GM19023 (cell line): ENCODE data around the gene TUBGCP4.
A peak's percentile ranks its signal among the peaks of the same experiment; 100 is the strongest.
"Not testable (repeated sequence)": the region's sequence is repeated elsewhere in the genome, so short reads cannot be mapped to it uniquely, and the experiment has no call there.

Experiments
- ATAC-seq: cut with Tn5 transposase; IDR thresholded peaks from one replicate; pipeline ENCODE4 v1.9.1; 2021; ENCODE audit warnings: mild to moderate bottlenecking, moderate library complexity; ENCODE audit not compliant: unreplicated experiment

Gene TUBGCP4, protein sequence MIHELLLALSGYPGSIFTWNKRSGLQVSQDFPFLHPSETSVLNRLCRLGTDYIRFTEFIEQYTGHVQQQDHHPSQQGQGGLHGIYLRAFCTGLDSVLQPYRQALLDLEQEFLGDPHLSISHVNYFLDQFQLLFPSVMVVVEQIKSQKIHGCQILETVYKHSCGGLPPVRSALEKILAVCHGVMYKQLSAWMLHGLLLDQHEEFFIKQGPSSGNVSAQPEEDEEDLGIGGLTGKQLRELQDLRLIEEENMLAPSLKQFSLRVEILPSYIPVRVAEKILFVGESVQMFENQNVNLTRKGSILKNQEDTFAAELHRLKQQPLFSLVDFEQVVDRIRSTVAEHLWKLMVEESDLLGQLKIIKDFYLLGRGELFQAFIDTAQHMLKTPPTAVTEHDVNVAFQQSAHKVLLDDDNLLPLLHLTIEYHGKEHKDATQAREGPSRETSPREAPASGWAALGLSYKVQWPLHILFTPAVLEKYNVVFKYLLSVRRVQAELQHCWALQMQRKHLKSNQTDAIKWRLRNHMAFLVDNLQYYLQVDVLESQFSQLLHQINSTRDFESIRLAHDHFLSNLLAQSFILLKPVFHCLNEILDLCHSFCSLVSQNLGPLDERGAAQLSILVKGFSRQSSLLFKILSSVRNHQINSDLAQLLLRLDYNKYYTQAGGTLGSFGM

GRCh38 chr15:43370975-43371974 is at the start of gene TUBGCP4, which contains the start of gene ZSCAN29:
Gene TUBGCP4 (plus strand): TSS chr15:43371101. CDS start chr15:43371355, 254 bp downstream.
Gene ZSCAN29 (minus strand): TSS chr15:43371043. CDS start chr15:43369913, 1,130 bp downstream.
- peak; percentile 84 for ATAC-seq

GRCh38 chr15:43325039-43325684 is 45.7 kb upstream of the TUBGCP4 start:
- no peak for ATAC-seq

DNA sequence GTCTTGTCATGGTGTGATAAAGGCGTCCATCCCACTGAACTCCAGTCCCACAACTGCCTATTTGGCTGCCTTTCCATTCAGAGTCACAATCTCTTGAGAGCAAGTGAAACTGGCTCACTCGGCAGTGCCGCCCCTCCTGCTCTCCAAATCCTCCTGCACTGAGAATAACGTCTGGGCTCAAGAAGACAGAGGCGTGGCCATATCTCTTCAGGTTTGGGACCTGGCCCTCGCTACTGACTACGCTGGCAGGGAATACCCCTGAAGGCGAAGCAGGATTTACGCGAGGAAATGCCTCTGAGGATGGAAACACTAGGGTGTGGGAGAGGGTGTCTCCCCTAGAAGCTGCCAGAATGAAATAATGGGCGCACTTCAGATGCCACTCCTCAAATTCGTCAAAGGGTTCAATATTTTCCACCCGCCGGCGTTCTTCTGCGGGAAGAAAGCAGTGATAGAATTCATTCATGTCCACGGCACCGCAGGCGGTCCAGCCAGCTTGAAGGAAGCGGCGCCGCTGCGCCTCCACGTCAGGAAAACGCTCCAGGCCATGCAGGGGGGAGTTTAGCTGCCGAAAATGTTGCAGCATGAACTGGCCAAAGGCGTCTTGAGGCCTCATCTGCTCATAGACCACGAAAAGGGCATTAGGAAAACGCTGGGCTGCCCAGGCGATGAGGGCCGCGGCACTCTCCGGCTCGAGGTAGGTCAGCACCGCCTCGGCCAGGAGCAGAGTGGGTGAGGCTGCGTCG is 41.5 kb upstream of the TUBGCP4 start:
- ATAC-seq: no peak

GRCh38 chr15:43329960-43330779 is 40.7 kb upstream of the TUBGCP4 start, which contains the start of gene LCMT2:
Gene LCMT2 (minus strand): TSS chr15:43330573. CDS start chr15:43330489, 84 bp downstream.
- peak; percentile 93 for ATAC-seq

- ATAC-seq: peak; percentile 12
Measured at GRCh38 chr15:43330780-43331087, 40.2 kb upstream of the TUBGCP4 start.

DNA sequence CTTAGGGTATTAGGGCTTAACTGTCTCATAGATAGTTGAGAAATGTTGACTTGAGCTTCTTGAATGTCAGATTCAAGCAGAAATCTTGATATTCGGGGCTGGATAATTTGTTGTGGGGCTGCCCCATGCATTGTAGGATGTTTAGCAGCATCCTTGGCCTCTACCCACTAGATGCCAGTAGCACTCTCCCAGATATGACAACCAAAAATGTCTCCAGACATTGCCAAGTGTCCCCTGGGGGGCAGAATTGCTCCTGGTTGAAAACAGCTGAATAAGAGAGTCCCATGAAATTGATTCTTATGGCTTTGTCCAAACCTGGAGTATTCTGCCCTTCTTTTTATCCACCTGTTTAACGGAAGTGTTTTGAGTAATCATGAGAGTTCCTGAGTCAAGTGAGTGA is 24.6 kb upstream of the TUBGCP4 start:
- ATAC-seq: no peak

- no peak for ATAC-seq
Measured at GRCh38 chr15:43347114-43347513, 23.8 kb upstream of the TUBGCP4 start.

DNA sequence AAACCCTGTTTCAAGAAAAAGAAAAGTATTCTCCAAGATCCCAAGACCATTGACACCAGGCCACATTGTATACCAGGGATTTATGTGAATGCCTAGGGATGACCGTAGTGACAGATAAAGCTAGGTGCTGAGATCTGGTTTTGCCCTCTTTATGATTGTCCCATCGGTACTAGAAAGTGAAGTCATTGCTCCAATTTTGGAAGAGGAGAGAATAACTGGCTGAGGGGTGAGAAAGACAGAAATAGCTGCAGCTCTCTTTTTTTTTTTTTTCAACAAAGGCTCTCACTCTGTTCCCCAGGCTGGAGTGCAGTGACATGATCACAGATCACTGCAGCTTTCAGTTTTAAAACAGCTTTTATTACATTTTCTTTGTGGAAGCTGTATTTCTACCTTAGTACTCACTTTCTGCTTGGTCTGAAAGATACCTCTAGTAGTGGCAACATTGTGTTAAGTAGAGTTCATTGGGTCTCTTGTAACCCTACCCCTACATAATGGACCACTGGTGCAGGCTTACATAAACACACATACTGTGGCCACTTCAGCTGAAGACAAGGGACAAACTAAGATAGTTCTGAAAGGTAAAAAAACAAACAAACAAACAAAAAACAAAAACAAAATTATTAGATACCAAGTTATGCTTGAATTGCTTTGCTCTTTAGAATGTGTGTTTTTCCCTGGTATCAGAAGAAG is 18.1 kb upstream of the TUBGCP4 start:
- ATAC-seq: no peak

DNA sequence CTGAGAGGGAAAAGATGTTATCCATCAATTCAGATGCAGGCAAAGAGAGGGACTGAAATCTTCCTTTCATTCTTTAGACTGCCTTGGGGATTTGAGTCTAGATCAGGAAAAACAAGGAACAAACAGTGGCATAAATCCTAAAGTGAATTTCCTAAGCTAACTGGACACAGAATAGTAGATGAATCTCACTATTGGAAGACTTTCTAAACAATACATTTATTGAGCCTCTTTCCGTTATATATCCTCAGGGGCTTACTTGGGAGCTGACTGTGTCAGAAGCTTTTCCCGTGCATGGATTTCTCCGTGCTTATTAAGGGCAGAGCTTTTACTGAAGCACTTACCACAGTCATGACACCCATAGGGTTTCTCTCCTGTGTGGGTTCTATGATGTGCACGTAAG is 10.1 kb upstream of the TUBGCP4 start:
- no peak for ATAC-seq

GRCh38 chr15:43361313-43361903 is 9.5 kb upstream of the TUBGCP4 start:
- ATAC-seq: no peak

DNA sequence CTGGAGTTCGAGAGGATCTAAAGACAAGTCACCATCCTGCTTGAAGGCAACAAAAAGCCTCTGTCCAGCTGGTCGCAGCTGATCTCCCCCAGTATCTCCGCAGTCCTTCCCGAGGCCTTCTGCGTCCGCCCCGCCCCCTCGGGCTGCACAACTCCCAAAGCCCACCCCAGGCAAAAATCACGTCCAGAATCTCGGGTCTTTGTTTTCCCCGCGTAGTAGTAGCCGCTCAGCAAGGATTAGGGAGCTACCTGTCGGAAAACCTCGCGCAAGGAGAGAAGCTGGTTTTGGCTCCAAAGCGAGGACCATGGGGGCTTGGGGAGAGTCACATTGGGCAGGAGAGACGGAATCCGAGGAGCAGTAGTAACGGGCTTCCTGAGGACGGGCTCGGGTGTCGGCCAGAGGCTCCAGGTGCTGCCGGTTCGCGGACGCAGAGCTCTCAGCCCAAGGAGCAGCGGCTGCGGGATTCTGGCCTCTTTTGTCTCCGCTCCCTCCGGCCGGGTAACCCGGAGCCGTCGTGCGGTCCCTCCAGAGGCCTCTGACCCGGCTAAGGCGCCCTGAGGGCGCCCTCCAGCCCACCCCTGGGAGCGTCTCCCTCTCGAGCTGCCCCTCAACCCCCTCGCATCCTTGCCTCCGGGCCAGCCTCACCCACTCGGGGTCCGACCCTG is 459 bp upstream of the TUBGCP4 start:
- peak; percentile 50 for ATAC-seq

DNA sequence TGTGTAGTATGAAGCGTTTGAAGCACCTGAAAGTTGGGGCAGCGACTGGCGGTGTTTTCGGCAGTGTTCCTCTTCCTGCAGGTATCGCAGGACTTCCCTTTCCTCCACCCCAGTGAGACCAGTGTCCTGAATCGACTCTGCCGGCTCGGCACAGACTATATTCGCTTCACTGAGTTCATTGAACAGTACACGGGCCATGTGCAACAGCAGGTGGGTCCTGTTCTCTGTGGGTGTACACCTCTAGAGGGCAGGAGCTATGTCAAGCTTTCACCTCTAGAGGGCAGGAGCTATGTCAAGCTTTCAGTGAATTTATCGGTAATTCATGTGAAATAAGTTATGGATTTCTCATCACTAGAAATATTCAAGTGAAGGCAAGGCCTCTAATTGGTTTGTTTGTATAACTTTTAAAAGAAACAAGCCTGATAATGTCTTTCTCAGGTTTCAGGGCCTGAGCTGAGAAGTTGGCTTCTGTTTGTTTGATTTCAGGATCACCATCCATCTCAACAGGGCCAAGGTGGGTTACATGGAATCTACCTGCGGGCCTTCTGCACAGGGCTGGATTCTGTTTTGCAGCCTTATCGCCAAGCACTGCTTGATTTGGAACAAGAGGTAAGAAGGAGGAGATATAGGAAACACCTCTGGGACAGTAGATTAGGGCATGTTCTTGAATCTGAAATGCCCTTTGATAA is 5.3 kb downstream of the TUBGCP4 start:
- ATAC-seq: no peak

GRCh38 chr15:43378601-43379000 is 7.7 kb downstream of the TUBGCP4 start:
- ATAC-seq: no peak

DNA sequence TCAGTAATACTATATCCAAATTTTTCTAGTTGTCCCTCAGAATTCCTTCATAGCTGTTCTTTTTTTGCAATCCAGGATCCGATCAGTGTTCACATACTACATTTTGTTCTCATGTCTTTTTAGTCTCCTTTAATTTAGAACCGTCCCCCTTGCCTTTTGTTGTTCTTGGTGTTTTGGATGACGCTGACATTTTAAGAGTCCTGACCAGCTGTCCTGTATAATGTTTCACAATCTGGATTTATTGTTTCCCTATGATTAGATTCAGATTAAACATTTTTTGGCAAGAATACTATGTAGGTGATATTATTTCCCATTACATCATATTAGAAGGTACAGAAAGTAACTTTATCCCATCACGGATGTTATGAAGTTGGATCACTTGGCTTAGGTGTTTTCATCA is 11.4 kb downstream of the TUBGCP4 start:
- no peak for ATAC-seq

GRCh38 chr15:43383070-43383469 is 12.2 kb downstream of the TUBGCP4 start:
- ATAC-seq: no peak

GRCh38 chr15:43390723-43391122 is 19.8 kb downstream of the TUBGCP4 start:
- ATAC-seq: no peak

- ATAC-seq: not testable (repeated sequence)
Measured at GRCh38 chr15:43393592-43393991, 22.7 kb downstream of the TUBGCP4 start.
